ELR (cell line): ENCODE measurements around the gene SLC6A9.
A peak's percentile ranks its signal among the peaks of the same experiment; 100 is the strongest.

Experiments
- DNase-seq: peaks from one replicate; pipeline ENCODE4 v3.0.0-alpha.2; 2015; ENCODE audit warnings: low read depth

SLC6A9 gene

DNA sequence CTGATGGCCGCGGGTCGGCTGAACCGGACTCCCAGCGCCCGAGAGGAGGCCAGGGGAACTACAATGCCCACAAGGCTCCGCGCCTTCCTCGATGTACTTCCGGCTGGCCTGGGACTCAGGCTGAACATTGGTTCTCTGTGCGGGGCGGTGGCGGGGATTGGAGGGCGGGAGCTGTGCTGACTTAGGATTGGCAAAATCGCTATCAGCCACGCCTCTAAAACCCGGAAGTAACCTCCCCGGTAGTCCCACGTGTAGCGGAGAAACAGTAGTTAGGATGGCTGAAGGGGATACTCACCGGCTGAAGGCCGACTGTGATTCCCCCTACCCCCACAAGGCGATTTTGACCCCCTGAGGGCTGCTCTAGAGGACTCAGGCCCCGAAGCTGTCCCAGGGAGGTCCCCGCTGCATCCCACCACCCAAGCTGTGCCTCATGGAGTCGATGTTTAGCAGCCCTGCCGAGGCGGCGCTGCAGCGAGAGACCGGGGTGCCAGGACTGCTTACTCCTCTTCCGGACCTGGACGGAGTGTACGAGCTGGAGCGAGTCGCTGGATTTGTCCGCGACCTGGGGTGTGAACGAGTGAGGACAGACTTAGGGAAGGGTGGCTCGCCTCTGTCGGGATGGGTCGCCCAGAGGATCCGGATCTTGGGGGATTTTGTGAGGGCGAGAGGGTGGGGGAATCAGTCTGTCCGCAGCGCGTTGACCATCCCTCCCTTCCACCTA, 61.4 kb downstream of the SLC6A9 start, which contains the start of gene DPH2:
Gene DPH2 (plus strand): TSS at position 265 of the 721 bp plus-strand sequence. CDS start 166 bp downstream, at position 431.
- peak; percentile 99 for DNase-seq

DNA sequence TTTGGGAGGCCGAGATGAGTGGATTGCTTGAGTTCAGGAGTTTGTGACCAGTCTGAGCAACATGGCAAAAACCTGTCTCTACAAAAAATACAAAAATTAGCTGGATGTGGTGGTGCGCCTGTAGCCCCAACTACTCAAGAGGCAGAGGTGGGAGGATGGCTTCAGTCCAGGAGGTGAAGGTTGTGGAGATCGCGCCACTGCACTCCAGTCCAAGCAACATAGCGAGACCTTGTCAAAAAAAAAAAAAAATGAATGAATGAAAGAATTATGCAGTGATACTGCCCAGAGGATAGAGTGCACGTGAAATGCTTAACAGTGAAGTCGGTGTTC, 61.9 kb downstream of the SLC6A9 start:
- no peak for DNase-seq

DNA sequence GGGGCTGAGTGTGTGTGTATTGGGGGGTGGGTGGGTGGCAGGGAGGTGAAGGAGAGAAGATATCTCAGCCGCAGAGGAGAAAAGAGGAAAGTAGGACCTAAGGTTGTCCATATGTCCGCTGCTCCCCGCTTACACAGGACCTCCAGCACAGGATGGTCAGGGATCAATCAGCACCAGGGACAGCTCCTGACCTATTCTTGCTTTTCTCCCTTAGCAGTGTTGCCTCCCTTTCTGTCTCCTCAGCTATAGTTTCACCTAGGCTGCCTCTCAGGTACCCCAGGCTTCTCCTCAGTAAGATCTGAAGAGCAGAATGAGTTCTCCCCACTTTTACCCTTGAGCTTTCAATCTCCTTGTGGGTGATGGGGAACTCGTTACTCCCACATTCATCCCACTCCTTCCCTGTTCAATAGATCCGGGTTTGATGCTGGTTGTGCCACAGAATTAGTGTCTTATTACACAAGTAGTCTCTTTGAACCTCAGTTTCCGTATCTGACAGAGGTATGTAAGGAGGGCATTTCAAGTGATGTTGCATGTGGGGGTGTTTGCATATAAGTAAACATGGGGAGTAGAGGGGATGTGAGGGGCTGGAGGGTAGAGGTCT, 62.8 kb downstream of the SLC6A9 start:
- DNase-seq, result peak; percentile 51

DNA sequence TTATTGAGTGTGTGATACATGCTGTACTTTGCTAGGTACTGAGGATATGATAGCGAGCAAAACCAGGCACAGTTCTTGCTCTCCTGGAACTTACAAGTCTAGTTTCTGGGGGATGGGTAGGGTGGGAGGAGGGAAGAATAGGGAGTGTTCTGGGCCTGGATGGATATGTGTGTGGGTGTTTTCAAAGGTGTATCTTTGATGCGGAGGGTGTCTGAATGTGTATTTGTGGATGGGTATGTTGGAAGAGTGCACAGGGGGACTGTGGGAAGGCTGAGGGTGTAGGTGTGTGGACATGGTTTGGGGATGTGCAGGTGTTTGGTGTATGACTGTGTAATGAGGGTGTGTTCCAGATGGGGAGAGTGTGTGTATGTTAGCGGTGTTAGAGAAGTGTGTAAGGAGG, 65.9 kb downstream of the SLC6A9 start:
- DNase-seq, result no peak

DNA sequence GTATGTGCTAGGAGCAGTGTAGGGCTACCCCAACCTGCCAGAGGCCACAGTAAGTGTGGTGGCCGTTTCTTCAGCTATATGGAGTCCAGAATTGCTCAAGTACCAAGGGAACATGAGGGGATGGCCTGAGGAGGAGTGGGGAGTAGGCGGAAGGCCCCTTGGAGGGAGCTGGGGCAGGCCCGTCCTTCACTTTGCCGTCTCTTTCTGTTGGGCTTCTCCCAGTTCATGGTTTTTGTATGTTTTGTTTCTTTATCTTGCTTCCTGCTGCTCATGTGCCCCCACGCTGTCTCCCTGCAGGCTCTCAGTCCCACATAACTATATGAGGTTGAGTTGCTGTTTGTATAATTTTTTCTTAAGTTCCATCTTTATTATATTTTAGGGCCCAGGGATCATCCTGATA, 67.4 kb downstream of the SLC6A9 start:
- no peak for DNase-seq

DNA sequence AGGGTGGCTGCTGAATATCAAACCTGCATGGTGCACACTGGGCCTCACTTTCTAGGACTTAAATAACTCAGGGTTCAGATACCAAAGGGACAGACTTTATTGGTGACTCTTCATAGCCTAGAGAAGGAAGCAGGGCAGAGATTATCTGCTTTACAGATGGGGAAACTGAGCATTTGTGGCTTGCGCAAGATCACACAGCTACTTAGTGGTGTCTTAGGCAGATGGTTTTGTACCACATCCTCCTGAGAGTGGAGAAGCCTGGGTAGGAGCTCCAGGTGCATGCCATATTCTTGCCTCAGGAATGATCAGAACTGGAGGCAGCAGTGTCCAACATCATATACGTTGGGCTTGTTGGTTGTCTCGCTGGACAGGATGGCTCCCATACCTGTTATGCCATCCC, 68.3 kb downstream of the SLC6A9 start:
- DNase-seq, result no peak

DNA sequence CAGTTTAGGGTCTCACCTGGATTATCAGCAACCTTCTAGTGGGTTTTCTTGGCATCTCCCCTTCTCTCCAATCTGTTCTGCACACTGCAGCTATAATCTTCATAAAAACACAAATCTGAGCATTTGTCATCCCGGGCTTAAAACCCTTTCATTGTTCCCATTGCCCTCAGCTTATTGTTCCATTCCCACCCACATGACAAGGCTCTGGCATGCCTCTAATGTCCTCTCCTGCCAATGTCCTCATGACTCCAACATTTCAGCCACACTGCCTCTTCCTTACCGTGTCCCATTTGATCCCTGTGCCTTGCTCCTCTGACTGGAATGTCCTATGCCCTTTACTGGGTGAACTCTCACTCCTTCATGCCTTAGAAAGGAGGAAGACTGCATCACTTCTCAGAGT, 68.9 kb downstream of the SLC6A9 start:
- DNase-seq, result no peak

DNA sequence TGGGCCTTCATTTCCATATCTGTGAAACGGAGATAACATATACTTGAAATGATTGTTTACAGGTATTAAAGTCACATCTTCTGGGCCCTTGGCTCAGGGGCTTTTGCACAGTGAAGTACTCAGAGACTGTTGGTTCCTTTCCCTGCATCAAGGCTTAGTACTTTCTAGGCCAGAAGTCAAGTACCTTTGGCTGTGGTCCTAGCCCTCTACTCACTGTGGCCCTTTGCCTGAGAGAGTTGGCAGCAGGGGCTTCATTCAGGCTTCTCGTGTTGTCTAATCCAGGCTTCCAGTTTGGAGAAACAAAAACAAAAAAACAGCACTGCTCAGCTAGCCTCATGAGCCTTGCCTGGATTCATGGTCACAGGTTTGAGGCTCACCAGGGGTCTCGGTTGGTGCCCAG, 69.6 kb downstream of the SLC6A9 start:
- no peak for DNase-seq

DNA sequence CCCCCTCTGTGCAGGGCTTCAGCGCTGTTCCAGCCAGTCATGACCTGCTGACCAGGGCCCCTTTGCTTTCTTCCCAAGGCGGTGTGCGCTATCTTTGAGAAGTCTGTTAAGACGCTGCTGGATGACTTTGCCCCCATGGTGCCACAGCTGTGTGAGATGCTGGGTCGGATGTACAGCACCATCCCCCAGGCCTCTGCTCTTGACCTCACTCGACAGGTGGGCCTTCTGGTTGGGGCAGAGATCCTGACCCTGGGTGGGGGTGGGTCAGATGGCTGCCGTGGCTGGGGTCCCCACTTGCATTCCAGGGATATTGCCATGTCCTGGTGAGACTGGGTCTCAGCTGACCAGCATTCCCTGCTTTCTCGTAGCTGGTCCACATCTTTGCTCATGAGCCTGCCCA, 70.5 kb downstream of the SLC6A9 start:
- no peak for DNase-seq

DNA sequence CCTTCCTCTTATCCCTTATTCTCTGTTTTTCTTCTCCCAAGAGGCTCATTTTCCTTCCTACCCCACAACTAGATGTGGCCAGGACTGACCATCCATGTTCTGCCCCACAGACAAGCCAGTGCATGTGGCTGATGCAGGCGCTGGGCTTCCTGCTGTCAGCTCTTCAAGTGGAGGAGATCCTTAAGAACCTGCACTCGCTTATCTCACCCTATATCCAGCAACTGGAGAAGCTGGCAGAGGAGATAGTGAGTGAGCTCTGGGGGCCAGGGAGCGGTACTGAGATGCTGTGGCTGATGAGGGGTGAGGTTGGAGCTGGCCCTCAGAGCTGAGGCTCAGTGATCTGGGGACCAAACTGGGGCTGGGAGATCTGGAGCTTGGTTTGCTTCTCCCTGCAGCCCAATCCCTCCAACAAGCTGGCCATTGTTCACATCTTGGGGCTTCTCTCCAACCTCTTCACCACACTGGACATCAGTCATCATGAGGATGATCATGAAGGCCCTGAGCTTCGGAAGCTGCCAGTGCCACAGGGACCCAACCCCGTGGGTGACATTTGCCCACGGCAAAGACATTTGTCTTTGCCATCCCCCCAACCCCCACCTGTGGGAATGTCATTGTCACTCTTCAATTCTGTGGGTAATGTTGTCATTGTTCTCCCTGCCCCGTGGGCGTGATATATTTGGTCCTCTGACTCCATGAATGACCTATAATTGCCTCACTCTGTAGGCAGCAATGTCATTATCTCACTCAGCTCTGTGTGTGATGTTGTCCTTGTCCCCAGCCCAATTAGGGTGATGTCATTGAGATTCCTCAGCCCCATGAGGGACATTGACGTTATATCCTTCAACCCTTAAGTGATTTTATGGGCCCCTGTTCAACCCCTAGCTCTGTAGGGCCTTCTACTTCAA, 72.7 kb downstream of the SLC6A9 start:
- no peak for DNase-seq

DNA sequence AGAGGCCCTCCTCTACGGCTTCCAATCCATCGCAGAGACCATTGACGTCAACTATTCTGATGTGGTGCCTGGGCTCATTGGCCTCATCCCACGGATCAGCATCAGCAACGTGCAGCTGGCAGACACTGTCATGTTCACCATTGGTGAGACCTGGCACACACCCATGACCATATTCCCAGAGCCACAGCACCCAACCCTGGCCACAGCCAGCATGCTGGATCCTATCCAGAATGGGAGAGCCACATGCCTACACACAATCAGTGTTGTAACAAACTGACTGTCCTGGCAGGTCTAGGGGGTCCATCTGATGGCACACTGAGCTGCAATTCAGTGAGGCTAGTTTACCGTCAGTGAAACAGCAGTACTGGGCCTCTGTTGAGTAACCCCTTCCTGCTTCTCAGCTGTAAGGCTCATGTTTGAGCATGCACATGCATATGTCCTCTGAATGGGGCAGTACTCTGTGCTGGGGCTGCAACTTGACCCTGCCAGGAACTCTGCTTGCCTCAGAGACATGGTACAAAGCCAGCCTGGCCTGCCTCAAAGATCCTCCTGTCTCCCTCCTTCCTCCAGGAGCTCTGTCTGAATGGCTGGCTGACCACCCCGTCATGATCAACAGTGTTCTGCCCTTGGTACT, 73.7 kb downstream of the SLC6A9 start:
- no peak for DNase-seq

DNA sequence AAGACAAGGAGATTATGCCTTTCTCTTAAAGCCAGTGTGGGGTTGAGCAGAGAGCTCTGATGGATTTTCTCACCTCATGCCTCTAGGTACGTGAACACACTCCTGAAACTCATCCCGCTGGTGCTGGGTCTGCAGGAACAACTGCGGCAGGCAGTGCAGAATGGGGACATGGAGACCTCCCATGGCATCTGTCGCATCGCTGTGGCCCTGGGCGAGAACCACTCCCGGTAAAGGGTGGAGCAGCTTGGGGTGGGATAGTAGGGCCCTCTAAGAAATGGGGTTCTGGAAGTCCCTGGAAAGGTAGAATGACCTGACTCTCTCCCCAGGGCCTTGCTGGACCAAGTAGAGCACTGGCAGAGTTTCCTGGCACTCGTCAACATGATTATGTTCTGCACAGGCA, 75.0 kb downstream of the SLC6A9 start:
- no peak for DNase-seq

DNA sequence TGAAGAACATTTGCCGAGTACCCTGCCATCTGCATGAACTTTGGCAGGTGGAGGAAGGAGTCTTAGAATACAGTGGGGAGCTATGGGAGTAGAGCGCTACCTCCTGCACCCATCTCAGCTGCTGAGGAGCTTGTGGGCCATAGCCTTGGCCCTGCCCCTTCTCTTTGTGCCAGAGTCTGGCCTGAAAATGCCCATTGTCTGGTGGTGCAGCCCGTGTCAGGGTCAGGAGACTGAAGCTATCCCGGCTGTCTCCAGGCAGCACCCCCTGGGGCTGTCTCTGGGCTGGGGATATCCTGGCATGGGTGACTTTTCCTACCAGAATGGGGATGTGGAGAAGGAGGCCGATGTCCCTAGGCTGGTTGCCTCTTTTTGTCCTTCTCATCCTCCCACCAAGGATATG, 77.2 kb downstream of the SLC6A9 start:
- DNase-seq, result no peak

DNA sequence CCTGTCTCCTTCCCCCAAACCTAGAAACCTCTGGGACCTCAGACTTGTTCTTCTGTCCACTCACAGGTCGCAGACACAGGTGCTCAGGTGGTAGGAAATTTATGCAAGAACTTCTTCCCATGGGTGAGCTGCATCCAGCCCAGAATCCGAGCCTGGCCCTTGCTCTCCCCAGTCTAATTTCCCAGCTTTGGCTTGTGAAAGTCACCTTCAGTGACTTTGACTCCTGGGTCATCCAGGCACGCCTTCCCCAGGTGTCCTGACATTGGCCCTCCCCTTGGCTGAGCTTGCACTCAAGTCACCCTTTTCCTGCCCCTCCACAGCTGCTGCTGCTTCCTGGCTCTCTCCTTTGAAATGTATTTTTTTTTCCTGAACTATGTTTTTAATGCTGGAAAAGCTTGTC, 77.9 kb downstream of the SLC6A9 start:
- no peak for DNase-seq

DNA sequence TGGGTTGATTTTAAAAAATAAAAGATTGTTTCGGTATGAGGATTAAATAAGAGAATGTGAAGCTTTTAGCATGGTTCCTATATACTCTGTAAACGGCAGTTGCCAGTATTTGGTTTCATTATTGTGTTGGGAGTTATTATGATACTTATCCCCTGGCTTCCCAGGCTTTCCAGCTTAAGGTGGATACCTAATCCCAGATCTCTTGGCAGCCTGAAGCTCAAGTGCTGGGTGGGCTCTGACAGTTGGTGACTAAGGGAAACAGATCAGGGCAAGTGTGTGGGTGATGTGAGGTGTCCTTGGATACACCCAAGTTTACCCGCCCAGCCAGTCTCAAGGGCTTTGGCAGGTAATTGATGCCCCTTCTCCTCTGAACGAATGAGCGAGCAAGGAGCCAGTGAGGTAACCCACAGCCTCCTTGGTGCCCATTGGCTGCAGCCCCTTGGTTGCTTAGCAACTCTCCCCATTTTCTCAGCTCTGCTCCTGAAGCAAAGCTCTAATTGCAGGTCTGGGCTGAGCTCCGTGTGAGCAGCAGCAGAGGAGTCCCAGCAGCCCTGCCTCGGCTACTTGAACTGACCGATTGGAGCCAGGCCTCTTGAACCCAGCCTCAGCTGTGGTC, 78.4 kb downstream of the SLC6A9 start:
- DNase-seq, result no peak

DNA sequence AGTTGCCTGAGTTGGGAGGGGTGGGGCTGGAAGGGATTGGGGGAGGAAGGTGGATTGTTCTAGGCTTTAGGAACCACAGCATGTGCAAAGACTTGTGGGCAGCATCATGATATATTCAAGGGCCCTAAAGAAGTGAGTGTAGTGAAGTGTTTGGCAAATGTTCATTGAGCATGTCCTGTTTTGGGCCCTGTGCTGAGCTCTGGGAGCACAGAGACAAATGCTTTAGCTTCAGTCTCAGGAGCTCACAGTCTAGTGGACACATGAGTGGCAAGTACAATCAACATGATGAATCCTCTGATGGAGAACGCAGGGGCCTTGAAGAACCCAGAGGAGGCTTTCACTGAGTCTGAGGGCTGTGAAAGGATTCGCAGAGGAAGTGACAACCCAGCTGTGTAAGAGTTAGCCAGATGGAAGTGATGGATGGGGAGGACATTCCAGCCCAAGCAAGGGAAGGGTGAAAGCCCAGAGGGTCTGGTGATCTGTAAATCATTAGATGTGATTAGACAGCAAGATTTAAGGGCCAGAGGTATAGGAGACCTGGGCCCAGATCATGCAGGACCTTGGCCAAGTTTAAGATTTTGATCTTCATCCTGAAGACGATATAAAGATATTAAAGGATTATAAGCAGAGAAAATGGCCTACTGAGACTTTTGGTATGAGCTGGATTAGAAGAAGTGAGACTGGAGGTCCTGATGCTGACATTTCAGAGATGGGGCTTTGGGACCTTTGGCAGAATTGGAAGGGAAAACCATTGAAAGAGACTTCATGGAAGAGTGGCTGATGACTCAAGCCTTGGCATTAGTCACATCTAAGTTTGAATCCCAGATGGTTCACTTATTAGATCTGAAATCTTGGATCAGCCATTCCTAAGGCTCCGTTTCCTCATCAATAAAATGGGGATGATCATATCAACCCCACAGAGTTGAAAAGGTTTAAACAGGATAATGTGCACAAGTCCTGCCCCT, 80.0 kb downstream of the SLC6A9 start:
- peak; percentile 58 for DNase-seq

DNA sequence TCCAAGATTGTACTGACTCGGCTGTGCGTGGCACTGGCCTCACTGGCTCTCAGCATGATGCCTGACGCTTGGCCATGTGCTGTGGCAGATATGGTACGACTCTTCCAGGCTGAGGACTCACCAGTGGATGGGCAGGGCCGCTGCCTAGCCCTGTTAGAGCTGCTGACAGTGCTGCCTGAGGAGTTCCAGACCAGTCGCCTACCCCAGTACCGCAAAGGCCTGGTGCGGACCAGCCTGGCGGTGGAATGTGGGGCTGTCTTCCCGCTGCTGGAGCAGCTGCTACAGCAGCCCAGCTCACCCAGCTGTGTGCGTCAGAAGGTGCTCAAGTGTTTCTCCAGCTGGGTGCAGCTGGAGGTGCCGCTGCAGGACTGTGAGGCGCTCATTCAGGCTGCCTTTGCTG, 81.6 kb downstream of the SLC6A9 start:
- no peak for DNase-seq

DNA sequence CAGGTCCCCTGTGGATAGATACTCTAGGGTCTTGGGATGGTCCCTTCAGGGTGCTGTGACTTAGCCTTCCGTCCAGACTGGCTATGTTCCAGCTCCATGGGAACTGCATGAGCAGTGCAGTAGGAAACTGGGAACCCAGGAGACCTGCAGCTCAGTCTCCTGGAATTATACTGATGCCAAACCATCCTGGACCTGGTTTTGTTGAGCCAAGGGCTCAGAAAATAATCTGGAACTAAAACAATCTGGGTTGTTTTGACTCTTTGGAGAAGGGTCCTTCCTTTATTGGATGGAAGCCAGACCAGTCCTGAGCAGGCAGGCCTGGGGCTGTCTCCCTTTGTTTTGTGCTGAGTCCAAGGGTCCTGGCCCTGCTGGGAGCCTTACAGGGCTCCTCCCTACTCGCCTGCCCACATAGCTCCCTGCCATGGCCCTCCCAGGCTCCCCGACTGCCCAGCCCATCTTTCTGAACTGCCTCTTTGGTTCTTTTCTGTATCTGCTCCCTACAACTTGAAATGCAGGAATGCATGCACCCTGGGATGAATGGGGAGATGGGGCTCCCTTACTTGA, 83.3 kb downstream of the SLC6A9 start:
- DNase-seq, result no peak

DNA sequence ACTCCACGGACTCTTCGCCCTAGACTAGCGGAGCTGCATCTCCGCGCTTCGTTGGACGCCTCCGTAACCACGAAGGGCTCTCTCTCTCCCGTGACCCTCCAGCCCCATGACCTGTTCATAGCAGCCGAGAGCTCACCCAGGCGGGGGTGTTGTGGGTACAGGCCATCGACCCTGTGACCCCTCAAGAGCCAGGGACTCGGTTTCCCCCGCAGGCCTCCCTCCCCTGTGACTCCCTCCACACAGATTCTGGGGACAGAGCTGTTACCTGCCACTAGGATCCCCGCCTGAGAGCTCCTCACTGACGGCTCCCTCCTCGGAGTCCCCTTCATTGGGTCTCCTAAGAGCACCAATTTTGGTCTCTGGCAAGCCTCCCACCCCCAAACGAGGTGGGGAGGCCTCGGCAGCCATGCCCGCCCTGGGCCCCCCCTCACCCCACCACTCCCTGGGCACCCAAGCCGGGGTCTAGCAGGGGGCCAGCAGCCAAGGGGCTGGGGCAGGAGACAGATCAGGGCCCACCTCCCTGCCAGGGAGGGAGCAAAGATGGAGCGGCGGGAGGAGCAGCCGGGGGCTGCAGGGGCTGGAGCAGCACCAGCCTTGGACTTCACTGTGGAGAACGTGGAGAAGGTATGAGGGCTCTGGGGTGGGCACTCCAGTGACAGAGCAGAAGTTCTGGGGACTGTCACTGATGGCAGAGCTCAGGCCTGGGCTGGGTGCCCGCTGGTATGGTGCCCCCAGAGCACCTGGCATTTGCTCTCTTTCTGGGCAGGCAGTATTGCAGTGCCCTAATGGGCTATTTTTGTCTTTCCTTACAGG, 84.0 kb downstream of the SLC6A9 start:
- no peak for DNase-seq
